B cell (primary cell): ENCODE data around the gene PDK3. TPM values are rescaled to one million over a fixed set of nuclear protein-coding genes. Genes with fewer than 3 reads are reported as not detected.

Experiments used
- ATAC-seq: fragments of 200-7000 bp; cut with Tn5 transposase; one replicate; pipeline ENCODE4 v1.10.0; 2021; ENCODE audit warnings: low read depth, mild to moderate bottlenecking, moderate number of reproducible peaks, moderate library complexity
- CTCF ChIA-PET: fragments of 350-600 bp; sonication (Branson Sonifier 250); formaldehyde crosslinking; loops from one replicate; lab custom pipeline; 2021; ENCODE audit warnings: antibody characterized with exemption, inconsistent platforms; lab: Charles Lee
- POLR2A ChIA-PET: fragments of 350-600 bp; sonication (Branson Sonifier 250); formaldehyde crosslinking; loops from one replicate; lab custom pipeline; 2021; ENCODE audit warnings: antibody characterized with exemption; lab: Charles Lee
- DNase-seq: peaks from one replicate; pipeline ENCODE4 v3.0.0; 2013
- H2AFZ ChIP-seq: 2 replicates; pipeline ENCODE4 v1.6.1; 2012; ENCODE audit warnings: mild to moderate bottlenecking, low read depth, low read length; ENCODE audit not compliant: insufficient read depth, poor library complexity, severe bottlenecking
- H3K27ac ChIP-seq, 2 donors: 1 replicate in 1 of 2; 2 replicates in 1 of 2; pipeline ENCODE4 v1.5.1; 2012 to 2013; ENCODE audit warnings: low read length in 2 of 2, mild to moderate bottlenecking in 2 of 2, moderate library complexity in 1 of 2
- H3K27me3 ChIP-seq, 4 experiments: fragments of 200-600 bp in 1 of 4; sonication (generic) in 1 of 4; replicated peaks in 1 of 4; 1 replicate in 2 of 4; 2 replicates in 2 of 4; pipeline versions ENCODE4 v1.6.1 to v1.7.0; 2013 to 2016; ENCODE audit warnings: low read length in 3 of 4, mild to moderate bottlenecking in 2 of 4, mixed read lengths in 1 of 4, moderate library complexity in 1 of 4; ENCODE audit not compliant: insufficient read depth in 4 of 4, control insufficient read depth in 3 of 4; ENCODE audit errors: control extremely low read depth in 1 of 4
- H3K36me3 ChIP-seq, 2 experiments: replicated peaks in 1 of 2; 1 replicate in 1 of 2; 2 replicates in 1 of 2; pipeline versions ENCODE4 v1.6.1 to v1.7.1; 2013; ENCODE audit warnings: low read length in 1 of 2; ENCODE audit not compliant: insufficient read depth in 2 of 2, control insufficient read depth in 1 of 2; ENCODE audit errors: control extremely low read depth in 1 of 2, extremely low read depth in 1 of 2
- H3K4me1 ChIP-seq, 2 donors: fragments of 200-600 bp in 1 of 2; sonication (generic) in 1 of 2; 1 replicate in 1 of 2; 2 replicates in 1 of 2; pipeline versions ENCODE4 v1.5.1 to v1.6.1; 2013 to 2017; ENCODE audit warnings: low read length in 2 of 2; ENCODE audit not compliant: control insufficient read depth in 2 of 2, insufficient read depth in 2 of 2
- H3K4me2 ChIP-seq: replicated peaks from 2 replicates; pipeline ENCODE3; 2012; ENCODE audit warnings: mild to moderate bottlenecking, low read depth, low read length; ENCODE audit not compliant: poor library complexity, severe bottlenecking
- H3K4me3 ChIP-seq, 5 experiments: fragments of 200-600 bp in 1 of 5; sonication (generic) in 1 of 5; 1 replicate in 3 of 5; 2 replicates in 2 of 5; pipeline versions ENCODE4 v1.5.1 to v1.7.0; 2011 to 2016; ENCODE audit warnings: low read length in 4 of 5, mild to moderate bottlenecking in 4 of 5, low read depth in 2 of 5, control low read depth in 1 of 5, moderate library complexity in 1 of 5; ENCODE audit not compliant: insufficient read depth in 1 of 5; ENCODE audit errors: control extremely low read depth in 1 of 5, extremely low read depth in 1 of 5
- H3K79me2 ChIP-seq: fragments of 200-600 bp; sonication (generic); one replicate; pipeline ENCODE4 v1.6.0; 2016; ENCODE audit warnings: low read length; ENCODE audit not compliant: control insufficient read depth, insufficient read depth
- H3K9ac ChIP-seq: fragments of 200-600 bp; sonication (generic); 2 replicates; pipeline ENCODE4 v1.6.1; 2017; ENCODE audit warnings: mild to moderate bottlenecking, low read length, moderate library complexity
- H3K9me3 ChIP-seq, 3 donors: one replicate each; pipeline versions ENCODE4 v1.6.1 to v1.7.1; 2013; ENCODE audit warnings: low read length in 2 of 3; ENCODE audit not compliant: control insufficient read depth in 2 of 3, insufficient read depth in 1 of 3; ENCODE audit errors: control extremely low read depth in 1 of 3
- H4K20me1 ChIP-seq: 2 replicates; pipeline ENCODE4 v1.6.0; 2012; ENCODE audit warnings: mild to moderate bottlenecking, low read length; ENCODE audit not compliant: insufficient read depth, control insufficient read depth, poor library complexity, severe bottlenecking
- H3K27ac Mint-ChIP-seq: one replicate; pipeline ENCODE4 v1.8.0; 2021; ENCODE audit warnings: mixed read lengths
- H3K27me3 Mint-ChIP-seq: one replicate; pipeline ENCODE4 v1.8.0; 2021; ENCODE audit warnings: mixed read lengths
- H3K4me1 Mint-ChIP-seq: one replicate; pipeline ENCODE4 v1.8.0; 2021; ENCODE audit warnings: mixed read lengths
- H3K4me3 Mint-ChIP-seq: one replicate; pipeline ENCODE4 v1.8.0; 2021; ENCODE audit warnings: mixed read lengths
- H3K9me3 Mint-ChIP-seq: one replicate; pipeline ENCODE4 v1.8.0; 2022; ENCODE audit warnings: mixed read lengths; ENCODE audit not compliant: insufficient read depth
- CTCF ChIP-seq: fragments of 200-600 bp; IDR thresholded peaks from one replicate; pipeline ENCODE4 v1.8.0; 2022; ENCODE audit warnings: antibody characterized with exemption, mild to moderate bottlenecking
- EZH2 ChIP-seq: IDR thresholded peaks from 2 replicates; pipeline ENCODE4 v1.6.1; 2012; ENCODE audit warnings: borderline replicate concordance, low read depth, mild to moderate bottlenecking, moderate library complexity, low read length; ENCODE audit not compliant: insufficient read depth, poor library complexity, severe bottlenecking
- WGBS: methylation state at CpG from one replicate; pipeline ENCODE4 v1.1.5; 2013; ENCODE audit warnings: missing lambda C conversion rate; ENCODE audit not compliant: insufficient coverage; 5-methylcytosine and 5-hydroxymethylcytosine counted together
- intact Hi-C: fragments of 100-400 bp; cut with micrococcal nuclease; formaldehyde crosslinking; loops from one replicate; pipeline ENCODE4 v1.10.0; 2022
- polyA plus RNA-seq: library from polyadenylated mRNA; depleted of rRNA; stranded (reverse); fragments of >200 nt; gene quantifications from 2 replicates; pipeline ENCODE4 v1.2.3, GENCODE V29; 2012
- total RNA-seq, 2 donors: library from RNA; stranded (reverse); fragments of 120-200 nt in 1 of 2; gene quantifications; 1 replicate in 1 of 2; 2 replicates in 1 of 2; pipeline versions ENCODE4 v1.2.3 to v1.2.4, GENCODE V29; 2013 to 2022

PDK3 gene
- total and polyA plus RNA-seq, 2 donors (not counting 1 experiment from before 2014, with no cell fraction given): 5.5 to 18.3 TPM

GRCh38 chrX:24498181-24498580 is 33.1 kb downstream of the PDK3 start:
- H3K27me3 Mint-ChIP-seq: no peaks in the 10 kb centered on the region
- no peak overlapping the region for H3K27ac Mint-ChIP-seq
- H3K36me3 ChIP-seq: peaks cover 0 to 10% of the 10 kb centered on the region in 2 experiments
- TF ChIP-seq EZH2: no peak
- TF ChIP-seq CTCF: no peak
- no peak overlapping the region for H3K4me2 ChIP-seq
- intact Hi-C loops: loop anchor here (2.0 kb wide), 1 partner anchor 33 kb away; the partner anchor contains the start of gene PDK3
- peaks cover 23% of the 10 kb centered on the region for H3K4me1 Mint-ChIP-seq
- WGBS: 69% methylated on average over 3 of the region's 5 CpGs
- H3K27me3 ChIP-seq: no peaks in the 10 kb centered on the region
- no peak overlapping the region for H2AFZ ChIP-seq
- no peaks in the 10 kb centered on the region for H4K20me1 ChIP-seq
- H3K9me3 ChIP-seq: no peaks in the 10 kb centered on the region
- peak overlapping the region in 1 of 2 donors; percentile 37 for H3K27ac ChIP-seq
- H3K4me3 Mint-ChIP-seq: no peak overlapping the region
- ATAC-seq (no peak), DNase-seq (peak; percentile 27)
- H3K4me1 ChIP-seq: peaks cover 6 to 7% of the 10 kb centered on the region in 2 donors
- POLR2A ChIA-PET: interaction anchor here (0.8 kb wide), 1 partner anchor 103 kb away, joined by 6 read pairs; no protein-coding TSS in a partner anchor
- H3K79me2 ChIP-seq: no peaks in the 10 kb centered on the region
- H3K4me3 ChIP-seq: no peak overlapping the region
- no peak overlapping the region for H3K9ac ChIP-seq
- CTCF ChIA-PET: interaction anchor here (0.7 to 7.0 kb wide), 17 partner anchors 8 to 239 kb away, joined by 3 to 255 read pairs (median 4); no protein-coding TSS in a partner anchor
- no peaks in the 10 kb centered on the region for H3K9me3 Mint-ChIP-seq

GRCh38 chrX:24498975-24499374 is 33.9 kb downstream of the PDK3 start:
- Histone ChIP-seq H2AFZ (no peak overlapping the region), H3K9ac (peak overlapping the region; percentile 9), H3K27ac (peak overlapping the region in 1 of 2 donors; percentile 37), H3K4me2 (peak overlapping the region; percentile 48), H4K20me1 (no peaks in the 10 kb centered on the region), H3K36me3 (peaks cover 0 to 12% of the 10 kb centered on the region in 2 experiments), H3K27me3 (no peaks in the 10 kb centered on the region), H3K4me1 (peaks cover 3 to 6% of the 10 kb centered on the region in 2 donors), H3K79me2 (no peaks in the 10 kb centered on the region), H3K4me3 (no peak overlapping the region), H3K9me3 (no peaks in the 10 kb centered on the region)
- H3K9me3 Mint-ChIP-seq: no peaks in the 10 kb centered on the region
- no CpG with 5 or more reads among the region's 2 CpGs for WGBS
- peak; percentile 56 for ATAC-seq
- POLR2A ChIA-PET: interaction anchor here (0.8 kb wide), 1 partner anchor 104 kb away, joined by 6 read pairs; no protein-coding TSS in a partner anchor
- peak; percentile 56 for DNase-seq
- no peak overlapping the region for H3K27ac Mint-ChIP-seq
- no peak for TF ChIP-seq EZH2
- TF ChIP-seq CTCF: peak; percentile 66
- peaks cover 18% of the 10 kb centered on the region for H3K4me1 Mint-ChIP-seq
- CTCF ChIA-PET: interaction anchor here (0.7 to 7.0 kb wide), 18 partner anchors 9 to 240 kb away, joined by 3 to 255 read pairs (median 4); no protein-coding TSS in a partner anchor
- H3K4me3 Mint-ChIP-seq: no peak overlapping the region
- no peaks in the 10 kb centered on the region for H3K27me3 Mint-ChIP-seq
- intact Hi-C loops: loop anchor here (1.0 to 2.0 kb wide), 4 partner anchors 19 to 128 kb away; partner anchors contain the start of gene PDK3
